ENCODE measurements around the gene ZNF584.

The ZNF584 gene

GRCh38 chr19:58406818-58407657 lies 1.4 kb upstream of the ZNF584 start:
- peak; percentile 40 for TF ChIP-seq CTCF (IDR thresholded peaks at IDR 0.05; ENCODE audit: low read depth, low read length, poor library complexity, severe bottlenecking)
- no peak for TF ChIP-seq EZH2phosphoT487 (IDR thresholded peaks at IDR 0.05; ENCODE audit: borderline replicate concordance, low read length)
- H3K27me3 ChIP-seq (ENCODE audit: control insufficient read depth, low read length) = no peaks in the 10 kb centered on the region
- no peaks in the 10 kb centered on the region for H3K9me2 ChIP-seq (replicated peaks; ENCODE audit: control insufficient read depth, low read length)
- peak overlapping the region; percentile 100 for H3K4me3 ChIP-seq (ENCODE audit: low read length)
- peak overlapping the region; percentile 74 for H3K4me2 ChIP-seq (ENCODE audit: low read length)
- H3K4me1 ChIP-seq (ENCODE audit: control insufficient read depth, low read length) = peaks cover 34% of the 10 kb centered on the region
- no peaks in the 10 kb centered on the region for H4K20me1 ChIP-seq (ENCODE audit: control insufficient read depth, insufficient read depth, low read depth, low read length)
- peaks cover 5% of the 10 kb centered on the region; the same call in 1 of the 2 replicates for H3K36me3 ChIP-seq (ENCODE audit: control insufficient read depth, low read length)
- H3F3A ChIP-seq (ENCODE audit: control insufficient read depth, insufficient read depth) = peaks cover 13% of the 10 kb centered on the region
- H3K27ac ChIP-seq (ENCODE audit: low read depth, low read length) = no peak overlapping the region
- H3K79me2 ChIP-seq (ENCODE audit: control insufficient read depth, low read length) = peaks cover 38% of the 10 kb centered on the region
- no peaks in the 10 kb centered on the region for H3K9me3 ChIP-seq (ENCODE audit: control insufficient read depth, insufficient read depth, low read length)

DNA sequence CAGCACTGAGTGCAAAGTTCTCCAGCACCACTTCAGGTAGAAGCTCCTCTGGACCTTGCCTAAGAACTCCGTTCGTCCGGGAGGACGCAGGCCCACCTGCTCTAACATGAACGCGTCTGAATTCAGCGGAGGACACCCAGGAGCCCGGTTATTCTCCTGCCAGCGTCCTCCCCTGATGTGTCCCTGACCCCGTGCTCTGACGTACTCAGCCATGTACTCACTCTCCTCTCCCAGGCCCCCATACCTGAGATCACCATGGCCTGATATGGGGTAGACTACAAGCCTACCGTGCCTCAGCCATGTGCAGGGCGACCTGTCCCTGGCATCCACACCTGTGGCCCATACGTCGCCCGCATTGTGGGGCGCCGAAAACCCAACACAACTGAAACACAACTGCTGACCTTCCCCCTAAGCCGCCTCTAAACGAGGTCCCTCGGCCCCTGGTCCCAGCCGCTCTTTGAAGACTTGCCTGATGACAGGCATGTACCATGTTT lies 744 bp upstream of the ZNF584 start:
- Histone ChIP-seq H3F3A (ENCODE audit: control insufficient read depth, insufficient read depth) (peaks cover 13% of the 10 kb centered on the region), H3K79me2 (ENCODE audit: control insufficient read depth, low read length) (peaks cover 34% of the 10 kb centered on the region), H3K27ac (ENCODE audit: low read depth, low read length) (peak overlapping the region; percentile 57), H3K4me2 (ENCODE audit: low read length) (peak overlapping the region; percentile 74), H3K9me3 (ENCODE audit: control insufficient read depth, insufficient read depth, low read length) (no peaks in the 10 kb centered on the region), H3K36me3 (ENCODE audit: control insufficient read depth, low read length) (peaks cover 5% of the 10 kb centered on the region; the same call in 1 of the 2 replicates), H4K20me1 (ENCODE audit: control insufficient read depth, insufficient read depth, low read depth, low read length) (no peaks in the 10 kb centered on the region), H3K4me1 (ENCODE audit: control insufficient read depth, low read length) (peaks cover 29% of the 10 kb centered on the region), H3K9me2 (replicated peaks; ENCODE audit: control insufficient read depth, low read length) (no peaks in the 10 kb centered on the region), H3K4me3 (ENCODE audit: low read length) (peak overlapping the region; percentile 100), H3K27me3 (ENCODE audit: control insufficient read depth, low read length) (no peaks in the 10 kb centered on the region)
- no peak for TF ChIP-seq CTCF (IDR thresholded peaks at IDR 0.05; ENCODE audit: low read depth, low read length, poor library complexity, severe bottlenecking)
- TF ChIP-seq EZH2phosphoT487 (IDR thresholded peaks at IDR 0.05; ENCODE audit: borderline replicate concordance, low read length) = no peak

DNA sequence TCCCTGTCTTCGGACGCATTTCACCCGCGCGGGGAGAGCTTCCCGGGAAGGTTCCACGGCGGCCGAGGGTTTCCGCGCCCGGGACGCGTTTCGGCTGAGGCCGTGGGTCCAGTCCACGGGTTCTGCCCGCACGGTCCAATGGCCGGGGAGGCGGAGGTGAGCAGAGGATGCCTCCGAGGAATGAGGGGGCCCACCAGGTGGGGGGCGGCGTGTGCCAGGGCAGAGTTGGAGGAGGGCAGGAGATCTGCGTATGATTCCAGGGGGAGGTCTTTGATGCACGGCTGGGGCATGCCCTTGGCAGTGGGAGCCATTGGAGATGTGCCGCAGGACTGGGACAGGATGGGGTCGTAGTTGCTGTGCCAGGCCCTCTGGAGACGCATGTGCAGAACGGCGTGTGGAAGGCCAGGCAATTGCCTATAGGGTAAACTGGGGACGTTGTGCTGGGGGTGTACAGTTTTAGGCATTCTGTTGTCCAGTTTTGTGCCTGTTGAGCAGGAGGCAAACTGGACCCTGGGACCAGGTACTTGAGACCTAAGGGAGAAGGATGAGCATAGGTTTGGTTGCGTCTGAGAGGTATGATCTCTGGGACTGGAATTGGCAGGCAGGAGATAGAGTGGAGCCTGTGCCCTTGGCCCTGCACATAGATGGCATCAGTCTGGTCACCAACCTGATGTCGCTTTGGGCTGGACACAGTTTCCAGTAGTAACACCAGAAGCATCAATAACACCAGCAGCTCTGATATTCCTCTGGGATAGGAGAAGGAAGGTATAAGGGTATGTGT lies 751 bp downstream of the ZNF584 start:
- no peaks in the 10 kb centered on the region for H3K9me2 ChIP-seq (replicated peaks; ENCODE audit: control insufficient read depth, low read length)
- no peaks in the 10 kb centered on the region for H3K9me3 ChIP-seq (ENCODE audit: control insufficient read depth, insufficient read depth, low read length)
- no peaks in the 10 kb centered on the region for H3K27me3 ChIP-seq (ENCODE audit: control insufficient read depth, low read length)
- TF ChIP-seq EZH2phosphoT487 (IDR thresholded peaks at IDR 0.05; ENCODE audit: borderline replicate concordance, low read length) (no peak), CTCF (IDR thresholded peaks at IDR 0.05; ENCODE audit: low read depth, low read length, poor library complexity, severe bottlenecking) (no peak)
- H4K20me1 ChIP-seq (ENCODE audit: control insufficient read depth, insufficient read depth, low read depth, low read length) = no peaks in the 10 kb centered on the region
- H3K79me2 ChIP-seq (ENCODE audit: control insufficient read depth, low read length) = peaks cover 34% of the 10 kb centered on the region
- peaks cover 5% of the 10 kb centered on the region; the same call in 1 of the 2 replicates for H3K36me3 ChIP-seq (ENCODE audit: control insufficient read depth, low read length)
- H3K4me3 ChIP-seq (ENCODE audit: low read length) = peak overlapping the region; percentile 100
- peaks cover 24% of the 10 kb centered on the region for H3K4me1 ChIP-seq (ENCODE audit: control insufficient read depth, low read length)
- H3K27ac ChIP-seq (ENCODE audit: low read depth, low read length) = peak overlapping the region; percentile 36
- peak overlapping the region; percentile 74 for H3K4me2 ChIP-seq (ENCODE audit: low read length)
- H3F3A ChIP-seq (ENCODE audit: control insufficient read depth, insufficient read depth) = peaks cover 5% of the 10 kb centered on the region; the same call in 1 of the 2 replicates
